ENCODE measurements around the gene TCF23. TPM values are rescaled to one million over a fixed set of nuclear protein-coding genes. Genes with fewer than 3 reads are reported as not detected.

The TCF23 gene
- polyA plus RNA-seq, 3 donors: not detected

DNA sequence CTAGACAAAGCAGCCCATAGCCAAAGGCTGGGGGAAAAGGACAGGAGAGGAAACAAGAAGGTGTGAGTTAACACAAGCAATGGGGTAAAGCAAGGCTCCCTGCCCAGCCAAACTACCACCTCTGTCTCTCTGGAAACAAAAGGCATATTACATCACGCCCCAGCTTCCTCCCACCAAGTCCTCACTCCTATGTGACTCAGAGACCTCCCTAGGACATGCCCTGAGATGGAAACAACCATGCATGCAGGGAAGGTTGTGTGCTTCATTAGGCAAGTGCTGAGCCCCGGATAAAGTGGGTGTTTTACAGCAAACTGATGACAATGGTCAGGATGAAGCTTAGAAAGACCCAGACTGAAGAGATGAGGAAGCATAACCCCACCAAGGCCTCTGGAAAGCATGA lies 54.0 kb downstream of the TCF23 start:
- no peak overlapping the region for H3K9ac ChIP-seq (ENCODE audit: insufficient read depth, low read length, poor library complexity, severe bottlenecking)
- peaks cover 0 to 3% (median 0%) of the 10 kb centered on the region in 3 donors for H3K27me3 Mint-ChIP-seq (ENCODE audit: low read depth in 3 of 3)

DNA sequence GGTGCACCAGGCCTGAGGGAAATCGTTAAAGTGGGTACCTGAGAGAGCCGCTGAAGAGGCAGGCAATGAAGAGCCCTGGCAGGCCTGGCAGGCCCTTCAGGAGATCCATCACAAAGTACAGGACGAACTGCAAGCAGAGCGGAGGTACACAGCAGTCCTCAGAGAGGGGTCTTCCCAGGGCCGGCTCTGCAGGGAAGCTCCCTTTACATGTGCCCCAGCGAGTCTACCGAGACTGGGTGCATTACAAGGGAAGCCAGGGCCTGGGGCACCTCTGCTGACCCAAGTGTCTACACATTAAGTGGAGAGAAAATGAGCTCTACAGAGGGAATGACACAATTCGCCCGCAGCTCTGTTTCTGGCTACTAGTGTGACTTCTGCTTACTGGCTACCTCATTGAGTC lies 54.9 kb downstream of the TCF23 start:
- H3K4me1 ChIP-seq (ENCODE audit: control insufficient read depth in 1 of 2, insufficient read depth in 2 of 2, low read length in 2 of 2): no peaks in the 10 kb centered on the region
- peaks cover 75 to 85% of the 10 kb centered on the region in 2 donors for H3K36me3 ChIP-seq (replicated peaks in 1 of 2; ENCODE audit: control insufficient read depth in 1 of 2, insufficient read depth in 2 of 2, low read length in 2 of 2)
- H3K79me2 ChIP-seq (ENCODE audit: insufficient read depth, low read length): no peaks in the 10 kb centered on the region
- no peak overlapping the region for H3K27ac ChIP-seq (ENCODE audit: low read depth in 1 of 2, low read length in 2 of 2)
- WGBS (ENCODE audit: insufficient coverage): 90% methylated on average over 7 of the region's 9 CpGs
- Mint-ChIP-seq H3K4me3 (no peak overlapping the region), H3K4me1 (no peaks in the 10 kb centered on the region), H3K27me3 (ENCODE audit: low read depth in 3 of 3) (peaks cover 0 to 2% (median 0%) of the 10 kb centered on the region in 3 donors), H3K36me3 (peaks cover 69 to 73% of the 10 kb centered on the region in 2 donors), H3K9me3 (no peaks in the 10 kb centered on the region), H3K27ac (peak overlapping the region in 1 of 7 donors; percentile 34)
- no peaks in the 10 kb centered on the region for H3K27me3 ChIP-seq (ENCODE audit: control insufficient read depth in 2 of 2, insufficient read depth in 2 of 2, low read length in 2 of 2)
- H3K9ac ChIP-seq (ENCODE audit: insufficient read depth, low read length, poor library complexity, severe bottlenecking): no peak overlapping the region
- no peaks in the 10 kb centered on the region for H4K20me1 ChIP-seq (ENCODE audit: insufficient read depth, low read length)
- H3K4me2 ChIP-seq (replicated peaks; ENCODE audit: extremely low read depth, low read length, poor library complexity, severe bottlenecking): no peak overlapping the region
- H3K9me3 ChIP-seq (replicated peaks in 1 of 2; ENCODE audit: control insufficient read depth in 1 of 2, insufficient read depth in 1 of 2, low read length in 2 of 2): no peaks in the 10 kb centered on the region
- DNase-seq: no peak
- H3K4me3 ChIP-seq (replicated peaks in 1 of 3; ENCODE audit: low read depth in 2 of 3, low read length in 3 of 3): no peak overlapping the region
- TF ChIP-seq, protein P1, sequence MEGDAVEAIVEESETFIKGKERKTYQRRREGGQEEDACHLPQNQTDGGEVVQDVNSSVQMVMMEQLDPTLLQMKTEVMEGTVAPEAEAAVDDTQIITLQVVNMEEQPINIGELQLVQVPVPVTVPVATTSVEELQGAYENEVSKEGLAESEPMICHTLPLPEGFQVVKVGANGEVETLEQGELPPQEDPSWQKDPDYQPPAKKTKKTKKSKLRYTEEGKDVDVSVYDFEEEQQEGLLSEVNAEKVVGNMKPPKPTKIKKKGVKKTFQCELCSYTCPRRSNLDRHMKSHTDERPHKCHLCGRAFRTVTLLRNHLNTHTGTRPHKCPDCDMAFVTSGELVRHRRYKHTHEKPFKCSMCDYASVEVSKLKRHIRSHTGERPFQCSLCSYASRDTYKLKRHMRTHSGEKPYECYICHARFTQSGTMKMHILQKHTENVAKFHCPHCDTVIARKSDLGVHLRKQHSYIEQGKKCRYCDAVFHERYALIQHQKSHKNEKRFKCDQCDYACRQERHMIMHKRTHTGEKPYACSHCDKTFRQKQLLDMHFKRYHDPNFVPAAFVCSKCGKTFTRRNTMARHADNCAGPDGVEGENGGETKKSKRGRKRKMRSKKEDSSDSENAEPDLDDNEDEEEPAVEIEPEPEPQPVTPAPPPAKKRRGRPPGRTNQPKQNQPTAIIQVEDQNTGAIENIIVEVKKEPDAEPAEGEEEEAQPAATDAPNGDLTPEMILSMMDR (IDR thresholded peaks at IDR 0.05): no peak
- intact Hi-C loops (cut with micrococcal nuclease): no loop called here
- H2AFZ ChIP-seq (ENCODE audit: insufficient read depth, low read depth, low read length, poor library complexity, severe bottlenecking): no peak overlapping the region

More for the DNA sequence above, 54.0 kb downstream of the TCF23 start:
- TF ChIP-seq, protein P1 (IDR thresholded peaks at IDR 0.05): no peak
- Mint-ChIP-seq H3K4me3 (no peak overlapping the region), H3K9me3 (no peaks in the 10 kb centered on the region), H3K4me1 (no peaks in the 10 kb centered on the region), H3K27ac (peak overlapping the region in 2 of 7 donors; percentile 33 to 34), H3K36me3 (peaks cover 61 to 64% of the 10 kb centered on the region in 2 donors)
- no peaks in the 10 kb centered on the region for H3K9me3 ChIP-seq (replicated peaks in 1 of 2; ENCODE audit: control insufficient read depth in 1 of 2, insufficient read depth in 1 of 2, low read length in 2 of 2)
- H3K27me3 ChIP-seq (ENCODE audit: control insufficient read depth in 2 of 2, insufficient read depth in 2 of 2, low read length in 2 of 2): no peaks in the 10 kb centered on the region
- H3K79me2 ChIP-seq (ENCODE audit: insufficient read depth, low read length): no peaks in the 10 kb centered on the region
- H3K4me2 ChIP-seq (replicated peaks; ENCODE audit: extremely low read depth, low read length, poor library complexity, severe bottlenecking): no peak overlapping the region
- DNase-seq: no peak
- H3K36me3 ChIP-seq (replicated peaks in 1 of 2; ENCODE audit: control insufficient read depth in 1 of 2, insufficient read depth in 2 of 2, low read length in 2 of 2): peaks cover 69 to 76% of the 10 kb centered on the region in 2 donors
- H3K27ac ChIP-seq (ENCODE audit: low read depth in 1 of 2, low read length in 2 of 2): no peak overlapping the region
- H3K4me3 ChIP-seq (replicated peaks in 1 of 3; ENCODE audit: low read depth in 2 of 3, low read length in 3 of 3): no peak overlapping the region
- H2AFZ ChIP-seq (ENCODE audit: insufficient read depth, low read depth, low read length, poor library complexity, severe bottlenecking): no peak overlapping the region
- no peaks in the 10 kb centered on the region for H4K20me1 ChIP-seq (ENCODE audit: insufficient read depth, low read length)
- H3K4me1 ChIP-seq (ENCODE audit: control insufficient read depth in 1 of 2, insufficient read depth in 2 of 2, low read length in 2 of 2): no peaks in the 10 kb centered on the region
- 100% methylated on average over 1 of the region's 2 CpGs for WGBS (ENCODE audit: insufficient coverage)
- intact Hi-C loops (cut with micrococcal nuclease): no loop called here
